ENCODE results near the gene C17orf114.

DNA sequence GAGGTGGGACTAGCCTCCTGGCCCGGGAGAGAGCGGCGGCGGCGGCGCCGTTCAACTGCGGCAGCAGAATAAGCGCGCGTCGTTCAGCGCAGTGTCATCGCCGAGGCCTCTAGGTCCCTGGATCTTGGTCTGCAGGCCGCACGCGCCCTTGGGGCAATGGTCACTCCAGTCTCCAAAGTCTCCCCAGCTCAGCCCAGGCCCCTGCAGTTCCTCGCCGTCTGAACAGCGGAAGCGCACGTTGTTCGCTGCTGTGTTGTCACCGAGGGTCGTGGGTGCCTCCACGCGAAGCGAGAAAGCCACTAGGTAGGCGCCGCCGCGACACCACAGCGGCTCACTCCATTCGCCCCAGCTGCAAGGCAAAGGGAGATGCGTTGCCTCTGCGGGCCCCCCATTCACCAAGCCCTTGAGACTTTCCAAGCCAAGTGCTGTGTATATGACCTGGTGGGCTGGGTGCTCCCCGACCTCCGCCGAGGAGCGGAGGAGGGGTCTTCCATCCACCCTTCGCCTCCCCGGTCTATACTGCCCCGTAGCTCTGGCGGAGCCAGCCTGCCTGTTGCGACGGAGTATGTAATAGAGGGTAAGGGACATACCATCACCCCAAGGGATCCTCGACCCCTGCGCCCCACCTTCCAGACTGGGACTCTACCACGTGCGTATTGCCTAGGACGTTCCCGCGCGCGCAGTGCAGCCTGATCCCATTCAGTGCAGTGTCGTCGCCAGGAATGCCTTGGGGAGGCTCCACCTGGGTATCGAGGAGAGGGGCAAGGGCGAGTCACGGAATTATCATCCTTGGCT is 16.6 kb downstream of the C17orf114 start:
- TF ChIP-seq POLR2A (IDR thresholded peaks at IDR 0.05) = no peak
- TF ChIP-seq, protein P1, sequence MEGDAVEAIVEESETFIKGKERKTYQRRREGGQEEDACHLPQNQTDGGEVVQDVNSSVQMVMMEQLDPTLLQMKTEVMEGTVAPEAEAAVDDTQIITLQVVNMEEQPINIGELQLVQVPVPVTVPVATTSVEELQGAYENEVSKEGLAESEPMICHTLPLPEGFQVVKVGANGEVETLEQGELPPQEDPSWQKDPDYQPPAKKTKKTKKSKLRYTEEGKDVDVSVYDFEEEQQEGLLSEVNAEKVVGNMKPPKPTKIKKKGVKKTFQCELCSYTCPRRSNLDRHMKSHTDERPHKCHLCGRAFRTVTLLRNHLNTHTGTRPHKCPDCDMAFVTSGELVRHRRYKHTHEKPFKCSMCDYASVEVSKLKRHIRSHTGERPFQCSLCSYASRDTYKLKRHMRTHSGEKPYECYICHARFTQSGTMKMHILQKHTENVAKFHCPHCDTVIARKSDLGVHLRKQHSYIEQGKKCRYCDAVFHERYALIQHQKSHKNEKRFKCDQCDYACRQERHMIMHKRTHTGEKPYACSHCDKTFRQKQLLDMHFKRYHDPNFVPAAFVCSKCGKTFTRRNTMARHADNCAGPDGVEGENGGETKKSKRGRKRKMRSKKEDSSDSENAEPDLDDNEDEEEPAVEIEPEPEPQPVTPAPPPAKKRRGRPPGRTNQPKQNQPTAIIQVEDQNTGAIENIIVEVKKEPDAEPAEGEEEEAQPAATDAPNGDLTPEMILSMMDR (IDR thresholded peaks at IDR 0.05) = no peak
